Endodermal cell (in vitro differentiated cells): ENCODE results near the gene FAM107B. TPM values are rescaled to one million over a fixed set of nuclear protein-coding genes. Genes with fewer than 3 reads are reported as not detected.

ENCODE experiments used
- DNase-seq: peaks from one replicate; pipeline ENCODE4 v3.0.0-alpha.2; 2017
- H3K27ac ChIP-seq: 2 replicates; pipeline ENCODE4 v1.5.1; 2013; ENCODE audit warnings: mild to moderate bottlenecking, low read depth, low read length, moderate library complexity
- H3K27me3 ChIP-seq: 2 replicates; pipeline ENCODE4 v1.6.1; 2013; ENCODE audit warnings: mild to moderate bottlenecking, low read length, moderate library complexity; ENCODE audit not compliant: insufficient read depth, control insufficient read depth, poor library complexity, severe bottlenecking
- H3K36me3 ChIP-seq: 2 replicates; pipeline ENCODE4 v1.7.0; 2013; ENCODE audit warnings: mild to moderate bottlenecking, low read length, moderate library complexity; ENCODE audit not compliant: control insufficient read depth, insufficient read depth
- H3K4me1 ChIP-seq: one replicate; pipeline ENCODE4 v1.7.0; 2013; ENCODE audit warnings: low read length; ENCODE audit not compliant: control insufficient read depth, insufficient read depth
- H3K4me3 ChIP-seq: 2 replicates; pipeline ENCODE4 v1.5.1; 2013; ENCODE audit warnings: mild to moderate bottlenecking, low read length, moderate library complexity
- H3K9ac ChIP-seq: 2 replicates; pipeline ENCODE4 v1.6.1; 2013; ENCODE audit warnings: mild to moderate bottlenecking, low read length, moderate library complexity; ENCODE audit not compliant: poor library complexity, severe bottlenecking; ENCODE audit errors: extremely low read depth
- H3K9me3 ChIP-seq: 2 replicates; pipeline ENCODE4 v1.6.1; 2013; ENCODE audit warnings: mild to moderate bottlenecking, low read length, moderate library complexity; ENCODE audit not compliant: control insufficient read depth
- H3K27ac Mint-ChIP-seq: 2 replicates; pipeline ENCODE4 v1.8.0; 2020; ENCODE audit warnings: mixed read lengths
- H3K27me3 Mint-ChIP-seq: 2 replicates; pipeline ENCODE4 v1.8.0; 2021; ENCODE audit warnings: mild to moderate bottlenecking, mixed read lengths; ENCODE audit not compliant: insufficient read depth
- H3K36me3 Mint-ChIP-seq: 2 replicates; pipeline ENCODE4 v1.8.0; 2020; ENCODE audit warnings: low read depth, mixed read lengths
- H3K4me1 Mint-ChIP-seq: 2 replicates; pipeline ENCODE4 v1.8.0; 2020; ENCODE audit warnings: mixed read lengths
- H3K4me3 Mint-ChIP-seq: 2 replicates; pipeline ENCODE4 v1.8.0; 2020; ENCODE audit warnings: mild to moderate bottlenecking, moderate library complexity, mixed read lengths
- H3K9me3 Mint-ChIP-seq: 2 replicates; pipeline ENCODE4 v1.8.0; 2020; ENCODE audit warnings: mild to moderate bottlenecking, mixed read lengths
- WGBS, 2 experiments: methylation state at CpG; one replicate each; pipeline versions ENCODE4 v1.1.5 to v1.1.7; 2013; ENCODE audit warnings: missing lambda C conversion rate in 2 of 2, mixed read lengths in 1 of 2; ENCODE audit not compliant: insufficient coverage in 1 of 2, insufficient read length in 1 of 2; 5-methylcytosine and 5-hydroxymethylcytosine counted together
- total RNA-seq, 2 donors: library from RNA; stranded (reverse); fragmentation: NEBNext Ultra II Directional in 1 of 2; extraction: Animal tissue kit (Norgen Biotek cat#: 25700) in 1 of 2; gene quantifications; 2 replicates in 1 of 2; 3 replicates in 1 of 2; pipeline ENCODE4 v1.2.1, GENCODE V29; 2021
- TF ChIP-seq, protein P1 (sequence below): fragments of 200-600 bp; sonication (generic); conservative IDR thresholded peaks from 2 replicates; pipeline ENCODE4 v1.5.0; 2021; ENCODE audit warnings: antibody characterized with exemption, mild to moderate bottlenecking

Gene FAM107B
- total RNA-seq, 2 donors from 2014 or later = 16.0 to 24.0 TPM

DNA sequence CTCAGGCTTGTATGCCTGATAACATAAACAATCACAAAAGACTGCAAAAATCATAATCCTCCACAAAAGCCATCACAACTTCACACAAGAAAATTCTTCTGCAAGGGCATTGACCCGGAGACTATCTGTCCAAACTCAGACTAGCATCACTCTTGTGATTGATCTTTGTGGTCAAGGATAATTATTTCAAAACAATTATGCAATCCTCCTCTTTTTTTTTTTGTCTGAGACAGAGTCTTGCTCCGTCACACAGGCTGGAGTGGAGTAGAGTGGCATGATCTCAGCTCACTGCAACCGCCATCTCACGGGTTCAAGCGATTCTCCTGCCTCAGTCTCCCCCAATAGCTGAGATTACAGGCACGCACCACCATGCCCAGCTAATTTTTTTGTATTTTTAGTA, 41.0 kb upstream of the FAM107B start:
- H3K27ac ChIP-seq = no peak overlapping the region
- H3K4me3 Mint-ChIP-seq = no peak overlapping the region

DNA sequence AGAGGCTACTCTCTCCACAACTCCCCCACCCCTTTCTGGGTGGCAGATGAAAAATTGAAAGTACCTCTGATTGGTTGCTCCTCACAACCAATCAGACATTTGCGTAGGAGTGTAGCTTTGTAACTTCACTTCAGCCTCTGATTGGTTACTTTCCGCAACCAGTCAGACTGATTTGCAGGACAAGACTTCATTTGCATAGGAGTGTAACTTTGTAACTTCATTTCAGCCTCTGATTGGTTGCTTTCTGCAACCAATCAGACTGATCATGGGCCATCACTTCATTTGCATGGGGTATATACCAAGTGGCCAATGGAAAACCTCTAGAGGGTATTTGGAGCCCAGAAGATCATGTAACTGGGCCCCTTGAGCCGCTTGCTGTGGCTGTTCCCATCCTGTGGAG, 37.6 kb upstream of the FAM107B start:
- H3K27ac Mint-ChIP-seq = no peak overlapping the region
- peaks cover 2% of the 10 kb centered on the region for H3K9me3 Mint-ChIP-seq
- no peak overlapping the region for H3K4me3 Mint-ChIP-seq
- Histone ChIP-seq H3K27ac (no peak overlapping the region), H3K9me3 (no peaks in the 10 kb centered on the region), H3K4me3 (no peak overlapping the region), H3K9ac (no peak overlapping the region), H3K27me3 (no peaks in the 10 kb centered on the region), H3K36me3 (no peaks in the 10 kb centered on the region), H3K4me1 (no peaks in the 10 kb centered on the region)
- 95% methylated on average over 3 of the region's 3 CpGs for WGBS, 2 experiments
- TF ChIP-seq, protein P1, sequence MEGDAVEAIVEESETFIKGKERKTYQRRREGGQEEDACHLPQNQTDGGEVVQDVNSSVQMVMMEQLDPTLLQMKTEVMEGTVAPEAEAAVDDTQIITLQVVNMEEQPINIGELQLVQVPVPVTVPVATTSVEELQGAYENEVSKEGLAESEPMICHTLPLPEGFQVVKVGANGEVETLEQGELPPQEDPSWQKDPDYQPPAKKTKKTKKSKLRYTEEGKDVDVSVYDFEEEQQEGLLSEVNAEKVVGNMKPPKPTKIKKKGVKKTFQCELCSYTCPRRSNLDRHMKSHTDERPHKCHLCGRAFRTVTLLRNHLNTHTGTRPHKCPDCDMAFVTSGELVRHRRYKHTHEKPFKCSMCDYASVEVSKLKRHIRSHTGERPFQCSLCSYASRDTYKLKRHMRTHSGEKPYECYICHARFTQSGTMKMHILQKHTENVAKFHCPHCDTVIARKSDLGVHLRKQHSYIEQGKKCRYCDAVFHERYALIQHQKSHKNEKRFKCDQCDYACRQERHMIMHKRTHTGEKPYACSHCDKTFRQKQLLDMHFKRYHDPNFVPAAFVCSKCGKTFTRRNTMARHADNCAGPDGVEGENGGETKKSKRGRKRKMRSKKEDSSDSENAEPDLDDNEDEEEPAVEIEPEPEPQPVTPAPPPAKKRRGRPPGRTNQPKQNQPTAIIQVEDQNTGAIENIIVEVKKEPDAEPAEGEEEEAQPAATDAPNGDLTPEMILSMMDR = no peak
- DNase-seq = no peak
- peaks cover 7% of the 10 kb centered on the region for H3K4me1 Mint-ChIP-seq
- H3K36me3 Mint-ChIP-seq = no peaks in the 10 kb centered on the region
- H3K27me3 Mint-ChIP-seq = no peaks in the 10 kb centered on the region

More for the DNA sequence above, 41.0 kb upstream of the FAM107B start:
- WGBS, 2 experiments = 89 to 91% methylated on average over 4 to 6 of the region's 6 CpGs
- no peak for DNase-seq
- Histone ChIP-seq H3K4me3 (no peak overlapping the region), H3K9me3 (no peaks in the 10 kb centered on the region), H3K36me3 (no peaks in the 10 kb centered on the region), H3K27me3 (no peaks in the 10 kb centered on the region), H3K4me1 (no peaks in the 10 kb centered on the region), H3K9ac (no peak overlapping the region)
- Mint-ChIP-seq H3K27me3 (no peaks in the 10 kb centered on the region), H3K4me1 (peaks cover 7% of the 10 kb centered on the region), H3K36me3 (no peaks in the 10 kb centered on the region), H3K27ac (no peak overlapping the region), H3K9me3 (peaks cover 2% of the 10 kb centered on the region)
- TF ChIP-seq, protein P1 = no peak

DNA sequence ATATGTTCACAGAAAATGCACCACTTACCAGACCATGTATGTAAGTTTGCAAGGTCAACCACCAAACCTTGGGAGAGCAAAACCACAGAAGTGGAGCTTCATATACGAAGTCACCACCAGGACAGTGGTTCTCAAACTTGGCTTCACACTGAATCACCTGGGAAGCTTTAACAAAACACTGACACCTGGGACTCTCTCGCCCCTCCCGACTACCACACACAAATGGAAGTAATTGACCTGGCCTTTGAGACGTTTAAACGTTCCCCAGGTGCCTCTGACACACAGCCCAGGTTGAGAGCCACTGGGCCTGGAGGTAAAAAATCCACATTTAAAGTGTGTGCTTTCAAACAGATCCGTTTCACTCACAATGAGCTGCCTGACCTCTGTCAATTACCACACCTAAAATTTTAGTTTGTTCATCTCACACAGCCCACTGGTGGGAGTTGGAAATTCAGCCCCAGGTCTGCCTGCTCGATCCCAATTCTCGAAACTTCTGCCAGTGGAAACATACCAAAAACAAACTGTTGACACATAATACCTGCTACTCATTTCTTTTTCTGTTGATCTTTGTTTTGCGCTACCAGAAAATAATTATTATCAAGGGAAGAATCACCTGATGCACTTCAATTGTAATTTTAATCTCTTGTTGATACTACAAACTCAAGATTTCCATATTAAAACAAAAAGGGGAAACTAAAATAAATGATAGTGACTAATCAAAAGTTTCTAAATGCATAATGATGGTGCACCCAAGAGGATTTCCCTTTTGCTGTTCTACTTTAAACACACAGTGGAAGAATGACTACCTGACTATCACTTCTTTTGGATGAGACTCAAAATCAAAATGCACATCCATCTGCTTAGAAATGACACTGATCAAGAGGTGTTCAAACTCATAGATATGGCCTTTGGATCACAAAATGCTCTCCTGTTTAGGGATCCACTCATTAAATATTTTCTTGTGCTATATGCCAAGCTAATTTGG, 36.6 kb upstream of the FAM107B start:
- no peak overlapping the region for H3K27ac Mint-ChIP-seq
- H3K9me3 Mint-ChIP-seq = no peaks in the 10 kb centered on the region
- Histone ChIP-seq H3K27me3 (no peaks in the 10 kb centered on the region), H3K9me3 (no peaks in the 10 kb centered on the region), H3K4me1 (no peaks in the 10 kb centered on the region), H3K4me3 (no peak overlapping the region), H3K36me3 (no peaks in the 10 kb centered on the region), H3K9ac (no peak overlapping the region), H3K27ac (no peak overlapping the region)
- H3K27me3 Mint-ChIP-seq = no peaks in the 10 kb centered on the region
- 82 to 92% methylated on average over 7 to 9 of the region's 9 CpGs for WGBS, 2 experiments
- no peaks in the 10 kb centered on the region for H3K36me3 Mint-ChIP-seq
- TF ChIP-seq, protein P1 = peak; percentile 9
- peak; percentile 53 for DNase-seq
- peaks cover 7% of the 10 kb centered on the region for H3K4me1 Mint-ChIP-seq
- no peak overlapping the region for H3K4me3 Mint-ChIP-seq
